CD14-positive monocyte (primary cell): ENCODE measurements around the gene DYNLL1. TPM values are rescaled to one million over a fixed set of nuclear protein-coding genes. Genes with fewer than 3 reads are reported as not detected.

ENCODE experiments used
- DNase-seq, 3 donors: peaks; one replicate each; pipeline ENCODE4 v3.0.0-alpha.2; 2011 to 2022
- H2AFZ ChIP-seq: 2 replicates; pipeline ENCODE4 v1.6.0; 2012; ENCODE audit warnings: mild to moderate bottlenecking, low read depth, low read length, inconsistent platforms; ENCODE audit not compliant: insufficient read depth, poor library complexity, severe bottlenecking
- H3K27ac ChIP-seq, 2 donors: 1 replicate in 1 of 2; 2 replicates in 1 of 2; pipeline ENCODE4 v1.5.1; 2012 to 2013; ENCODE audit warnings: low read length in 2 of 2, control low read depth in 1 of 2, inconsistent platforms in 1 of 2, low read depth in 1 of 2, mild to moderate bottlenecking in 1 of 2
- H3K27me3 ChIP-seq, 2 donors: one replicate each; pipeline versions ENCODE4 v1.6.0 to v1.6.1; 2011 to 2013; ENCODE audit warnings: low read length in 2 of 2; ENCODE audit not compliant: control insufficient read depth in 2 of 2, insufficient read depth in 2 of 2
- H3K36me3 ChIP-seq, 2 donors: replicated peaks in 1 of 2; 1 replicate in 1 of 2; 2 replicates in 1 of 2; pipeline versions ENCODE4 v1.5.1 to v1.6.1; 2012 to 2013; ENCODE audit warnings: low read length in 2 of 2, control low read depth in 1 of 2, inconsistent platforms in 1 of 2, mild to moderate bottlenecking in 1 of 2; ENCODE audit not compliant: insufficient read depth in 2 of 2, control insufficient read depth in 1 of 2
- H3K4me1 ChIP-seq, 2 donors: 1 replicate in 1 of 2; 2 replicates in 1 of 2; pipeline versions ENCODE4 v1.5.1 to v1.6.1; 2012 to 2013; ENCODE audit warnings: low read length in 2 of 2, control low read depth in 1 of 2, inconsistent platforms in 1 of 2, mild to moderate bottlenecking in 1 of 2, moderate library complexity in 1 of 2; ENCODE audit not compliant: insufficient read depth in 2 of 2, control insufficient read depth in 1 of 2
- H3K4me2 ChIP-seq: replicated peaks from 2 replicates; pipeline ENCODE3; 2012; ENCODE audit warnings: low read length, moderate library complexity, mild to moderate bottlenecking; ENCODE audit not compliant: poor library complexity, severe bottlenecking; ENCODE audit errors: extremely low read depth
- H3K4me3 ChIP-seq, 3 experiments: fragments of 200-600 bp in 1 of 3; sonication (generic) in 1 of 3; replicated peaks in 1 of 3; 1 replicate in 2 of 3; 2 replicates in 1 of 3; pipeline ENCODE4 v1.5.1; 2011 to 2013; ENCODE audit warnings: low read length in 3 of 3, mild to moderate bottlenecking in 3 of 3, control low read depth in 2 of 3, low read depth in 2 of 3, inconsistent platforms in 1 of 3, moderate library complexity in 1 of 3
- H3K79me2 ChIP-seq: 2 replicates; pipeline ENCODE4 v1.6.0; 2012; ENCODE audit warnings: mild to moderate bottlenecking, control low read depth, inconsistent platforms, low read length, moderate library complexity; ENCODE audit not compliant: insufficient read depth
- H3K9ac ChIP-seq: 2 replicates; pipeline ENCODE4 v1.6.0; 2017; ENCODE audit warnings: low read length, mild to moderate bottlenecking; ENCODE audit not compliant: insufficient read depth, poor library complexity, severe bottlenecking
- H3K9me3 ChIP-seq, 2 donors: replicated peaks in 1 of 2; 1 replicate in 1 of 2; 2 replicates in 1 of 2; pipeline versions ENCODE4 v1.5.1 to v1.6.1; 2012 to 2013; ENCODE audit warnings: low read length in 2 of 2, control low read depth in 1 of 2; ENCODE audit not compliant: control insufficient read depth in 1 of 2, insufficient read depth in 1 of 2
- H4K20me1 ChIP-seq: 2 replicates; pipeline ENCODE4 v1.6.0; 2012; ENCODE audit warnings: mild to moderate bottlenecking, low read length, control low read depth, moderate library complexity; ENCODE audit not compliant: insufficient read depth
- H3K27ac Mint-ChIP-seq, 7 donors: one replicate each; pipeline ENCODE4 v1.8.0; 2020; ENCODE audit warnings: mild to moderate bottlenecking in 7 of 7, mixed read lengths in 7 of 7, moderate library complexity in 6 of 7, inconsistent platforms in 2 of 7
- H3K27me3 Mint-ChIP-seq, 3 donors: one replicate each; pipeline ENCODE4 v1.8.0; 2021 to 2022; ENCODE audit warnings: low read depth in 3 of 3, mild to moderate bottlenecking in 3 of 3, mixed read lengths in 3 of 3, moderate library complexity in 3 of 3, inconsistent platforms in 1 of 3
- H3K36me3 Mint-ChIP-seq, 2 donors: one replicate each; pipeline ENCODE4 v1.8.0; 2020; ENCODE audit warnings: mixed read lengths in 2 of 2, inconsistent platforms in 1 of 2, mild to moderate bottlenecking in 1 of 2
- H3K4me1 Mint-ChIP-seq: one replicate; pipeline ENCODE4 v1.8.0; 2020; ENCODE audit warnings: mild to moderate bottlenecking, mixed read lengths
- H3K4me3 Mint-ChIP-seq, 2 donors: one replicate each; pipeline ENCODE4 v1.8.0; 2020; ENCODE audit warnings: mild to moderate bottlenecking in 2 of 2, mixed read lengths in 2 of 2, moderate library complexity in 1 of 2
- H3K9me3 Mint-ChIP-seq, 7 donors: one replicate each; pipeline ENCODE4 v1.8.0; 2020 to 2022; ENCODE audit warnings: mixed read lengths in 7 of 7, mild to moderate bottlenecking in 6 of 7, moderate library complexity in 6 of 7, inconsistent platforms in 2 of 7
- CTCF ChIP-seq: fragments of 200-600 bp; IDR thresholded peaks from one replicate; pipeline ENCODE4 v1.8.0; 2022; ENCODE audit warnings: antibody characterized with exemption, mild to moderate bottlenecking
- WGBS: methylation state at CpG from one replicate; pipeline ENCODE4 v1.1.5; 2013; ENCODE audit warnings: missing lambda C conversion rate; ENCODE audit not compliant: insufficient coverage; 5-methylcytosine and 5-hydroxymethylcytosine counted together
- intact Hi-C, 2 donors: fragments of 100-400 bp; cut with micrococcal nuclease; formaldehyde crosslinking; loops; one replicate each; pipeline versions ENCODE4 v1.15.0 to v1.15.1; 2023
- polyA plus RNA-seq, 3 donors: library from polyadenylated mRNA; depleted of rRNA in 1 of 3; unstranded in 2 of 3; stranded (reverse) in 1 of 3; fragments of 300-500 nt in 2 of 3; fragments of >200 nt in 1 of 3; fragmentation: Illumina TruSeq in 2 of 3; gene quantifications; 1 replicate in 2 of 3; 2 replicates in 1 of 3; pipeline ENCODE4 v1.2.3, GENCODE V29; 2012 to 2021

DYNLL1 gene
- polyA plus RNA-seq, 3 donors, result 184 to 504 (median 486) TPM

GRCh38 chr12:120468325-120468820 is 27.5 kb upstream of the DYNLL1 start:
- Mint-ChIP-seq H3K4me3 (peak overlapping the region; percentile 95 to 98), H3K27ac (peak overlapping the region; percentile 86 to 97 (median 95)), H3K27me3 (no peaks in the 10 kb centered on the region), H3K4me1 (peaks cover 28% of the 10 kb centered on the region), H3K9me3 (peaks cover 0 to 2% (median 0%) of the 10 kb centered on the region in 7 donors), H3K36me3 (peaks cover 29 to 41% of the 10 kb centered on the region in 2 donors)
- Histone ChIP-seq H3K27ac (peak overlapping the region; percentile 75 to 86), H3K36me3 (peaks cover 34 to 43% of the 10 kb centered on the region in 2 donors), H3K9me3 (no peaks in the 10 kb centered on the region), H3K79me2 (peaks cover 69% of the 10 kb centered on the region), H3K27me3 (no peaks in the 10 kb centered on the region), H4K20me1 (peaks cover 57% of the 10 kb centered on the region), H3K4me3 (peak overlapping the region; percentile 54 to 81 (median 79)), H3K4me2 (peak overlapping the region; percentile 97), H2AFZ (peak overlapping the region; percentile 99), H3K9ac (peak overlapping the region; percentile 86), H3K4me1 (peaks cover 14 to 26% of the 10 kb centered on the region in 2 donors)
- TF ChIP-seq CTCF, result no peak
- WGBS, result under 1% methylated on average over 18 of the region's 23 CpGs
- DNase-seq, result peak; percentile 57 to 80 (median 75)
- intact Hi-C loops, result no loop called here

- Histone ChIP-seq H4K20me1 (peaks cover 51% of the 10 kb centered on the region), H3K79me2 (peaks cover 64% of the 10 kb centered on the region), H3K27me3 (no peaks in the 10 kb centered on the region), H3K36me3 (peaks cover 28 to 38% of the 10 kb centered on the region in 2 donors), H3K9ac (peak overlapping the region; percentile 86), H3K4me2 (peak overlapping the region; percentile 97), H3K27ac (peak overlapping the region; percentile 75 to 86), H2AFZ (peak overlapping the region; percentile 99), H3K9me3 (no peaks in the 10 kb centered on the region), H3K4me1 (peaks cover 14 to 26% of the 10 kb centered on the region in 2 donors), H3K4me3 (peak overlapping the region; percentile 54 to 81 (median 79))
- Mint-ChIP-seq H3K4me3 (peak overlapping the region; percentile 95 to 98), H3K36me3 (peaks cover 24 to 35% of the 10 kb centered on the region in 2 donors), H3K4me1 (peaks cover 28% of the 10 kb centered on the region), H3K27ac (peak overlapping the region; percentile 86 to 97 (median 95)), H3K9me3 (peaks cover 0 to 2% (median 0%) of the 10 kb centered on the region in 7 donors), H3K27me3 (no peaks in the 10 kb centered on the region)
- WGBS, result 0% methylated on average over 43 of the region's 57 CpGs
- intact Hi-C loops, result no loop called here
- no peak for TF ChIP-seq CTCF
- no peak for DNase-seq
These were observed 27.0 kb upstream of the DYNLL1 start for GRCh38 chr12:120468821-120469449.
